Hematopoietic multipotent progenitor cell treated with erythropoietin and hydrocortisone succinate and interleukin-3 and kit ligand, for 15 days (in vitro differentiated cells): ENCODE data around the gene SZT2.

Source experiments
- DNase-seq: peaks from one replicate; pipeline ENCODE4 v3.0.0-alpha.2; 2015; ENCODE audit warnings: low spot score

The SZT2 gene

DNA sequence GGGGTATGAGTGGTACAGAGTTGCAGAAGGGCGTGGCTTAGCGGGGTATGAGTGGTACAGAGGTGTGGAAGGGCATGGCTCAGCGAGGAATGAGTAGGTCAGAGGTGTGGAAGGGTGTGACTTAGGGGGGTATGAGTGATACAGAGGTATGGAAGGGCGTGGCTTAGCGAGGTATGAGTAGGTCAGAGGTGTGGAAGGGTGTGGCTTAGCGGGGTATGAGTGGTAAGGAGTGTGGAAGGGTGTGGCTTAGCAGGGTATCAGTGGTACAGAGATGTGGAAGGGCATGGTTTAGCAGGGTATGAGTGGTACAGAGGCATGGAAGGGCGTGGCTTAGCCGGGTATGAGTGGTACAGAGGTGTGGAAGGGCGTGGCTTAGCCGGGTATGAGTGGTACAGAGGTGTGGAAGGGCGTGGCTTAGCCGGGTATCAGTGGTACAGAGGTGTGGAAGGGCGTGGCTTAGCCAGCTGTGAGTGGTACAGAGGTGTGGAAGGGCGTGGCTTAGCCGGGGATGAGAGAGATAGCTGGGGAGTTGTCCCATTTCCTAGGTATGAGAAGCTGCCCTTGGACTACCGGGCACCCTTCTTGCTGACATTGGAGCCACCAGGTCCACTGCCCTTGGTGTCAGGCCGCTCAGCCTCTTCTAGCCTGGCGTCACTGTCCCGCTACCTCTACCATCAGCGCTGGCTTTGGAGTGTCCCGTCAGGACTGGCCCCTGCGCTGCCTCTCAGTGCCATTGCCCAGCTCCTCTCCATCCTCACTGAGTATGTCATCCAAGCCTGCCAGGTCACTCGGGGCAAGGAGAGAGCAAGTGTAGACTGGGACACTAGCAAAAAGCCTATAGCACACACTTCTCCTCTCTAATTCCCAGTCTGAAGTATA, 34.2 kb downstream of the SZT2 start:
- DNase-seq: peak; percentile 21

DNA sequence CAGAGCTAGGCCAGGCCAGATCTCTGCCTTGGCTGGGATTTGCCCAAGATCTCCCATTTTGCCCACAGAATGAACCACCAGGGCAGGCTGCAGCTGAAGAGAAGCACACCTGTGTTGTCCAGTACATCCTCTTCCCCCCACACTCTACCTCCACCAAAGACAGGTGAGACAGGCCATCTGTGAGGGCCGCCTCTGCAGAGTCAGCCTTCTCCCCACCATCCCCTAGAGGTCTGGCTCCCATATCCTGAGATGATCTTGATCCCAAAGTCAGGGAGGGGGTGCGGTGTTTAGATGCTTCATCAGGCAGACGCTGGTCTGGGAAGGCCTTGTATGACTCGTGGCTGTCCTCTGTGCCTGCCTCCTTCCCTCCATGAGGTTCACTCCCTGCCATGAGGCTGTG, 35.3 kb downstream of the SZT2 start:
- no peak for DNase-seq

DNA sequence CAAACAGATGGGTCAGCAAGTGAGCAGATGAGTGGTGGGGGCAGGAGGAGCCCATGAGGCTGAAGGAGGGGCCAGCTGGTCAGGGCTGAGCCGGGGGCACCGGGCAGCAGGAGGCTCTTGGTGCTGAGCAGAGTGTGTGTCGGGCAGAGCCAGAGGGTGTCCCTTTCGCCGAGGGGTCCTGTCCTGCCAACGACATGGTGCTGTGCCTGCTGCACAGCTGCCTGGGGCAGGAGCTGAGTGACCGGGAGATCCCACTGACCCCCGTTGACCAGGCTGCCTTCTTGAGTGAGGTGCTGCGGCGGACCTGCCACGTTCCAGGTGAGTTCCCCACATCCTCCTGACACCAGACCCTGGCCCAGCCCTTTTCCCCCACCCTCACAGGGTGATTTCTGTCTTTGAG, 36.5 kb downstream of the SZT2 start:
- no peak for DNase-seq

DNA sequence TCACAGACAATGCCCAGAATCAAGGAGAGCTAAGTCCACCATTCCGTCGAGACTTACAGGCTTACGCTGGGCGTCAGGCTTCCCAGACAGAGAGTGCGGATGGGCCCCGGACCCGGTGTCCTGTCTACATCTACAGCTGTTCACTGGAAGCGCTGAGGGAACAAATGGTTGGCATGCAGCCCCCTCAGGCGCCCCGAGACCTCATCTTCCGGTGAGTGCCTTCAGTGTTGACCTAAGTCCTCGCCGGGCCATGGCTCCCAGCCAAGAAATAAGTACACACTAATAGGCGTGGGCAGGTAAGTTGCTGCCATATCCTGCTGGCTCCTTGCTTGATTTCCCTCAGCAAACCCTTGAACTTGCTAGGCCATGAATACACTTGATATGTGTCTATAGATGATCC, 37.8 kb downstream of the SZT2 start:
- no peak for DNase-seq

DNA sequence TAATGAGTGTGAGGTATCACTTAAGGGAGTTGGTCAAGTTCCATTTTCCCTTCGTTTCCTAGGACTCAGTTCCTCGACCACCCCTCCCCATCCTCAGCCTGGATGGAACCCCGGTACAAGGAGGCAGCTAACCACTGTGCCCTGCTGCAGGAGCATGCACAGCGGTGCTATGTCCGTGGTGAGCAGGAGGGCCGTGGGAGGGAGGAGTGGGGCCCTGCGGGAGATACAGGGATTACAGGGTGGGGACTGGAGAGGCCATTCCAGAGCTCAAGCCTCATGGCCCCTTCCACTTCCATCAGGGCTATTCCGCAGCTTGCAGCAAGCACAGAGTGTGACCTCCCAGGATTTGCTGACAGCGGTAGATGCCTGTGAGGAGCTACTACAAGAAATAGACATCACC, 38.2 kb downstream of the SZT2 start:
- no peak for DNase-seq

DNA sequence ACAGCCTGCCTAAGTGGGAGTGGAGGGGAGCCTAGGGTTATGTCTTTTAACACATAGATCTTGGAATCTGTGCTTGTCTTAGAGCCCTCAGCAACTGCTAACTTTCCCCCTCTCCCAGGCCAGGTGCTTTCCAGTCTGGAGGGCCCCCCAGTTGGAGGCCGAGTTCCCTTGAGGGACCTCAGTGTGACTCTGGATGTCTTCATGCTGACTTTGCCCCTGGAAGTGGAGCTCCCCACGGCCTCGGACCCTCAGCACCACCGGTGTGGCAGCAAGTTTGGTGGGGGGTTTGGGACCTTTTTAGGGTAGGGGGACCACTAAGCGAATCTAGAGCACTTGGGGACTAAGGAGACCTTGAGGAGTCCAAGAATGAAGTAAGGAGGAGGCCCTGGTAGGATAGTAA, 41.1 kb downstream of the SZT2 start:
- DNase-seq: no peak

DNA sequence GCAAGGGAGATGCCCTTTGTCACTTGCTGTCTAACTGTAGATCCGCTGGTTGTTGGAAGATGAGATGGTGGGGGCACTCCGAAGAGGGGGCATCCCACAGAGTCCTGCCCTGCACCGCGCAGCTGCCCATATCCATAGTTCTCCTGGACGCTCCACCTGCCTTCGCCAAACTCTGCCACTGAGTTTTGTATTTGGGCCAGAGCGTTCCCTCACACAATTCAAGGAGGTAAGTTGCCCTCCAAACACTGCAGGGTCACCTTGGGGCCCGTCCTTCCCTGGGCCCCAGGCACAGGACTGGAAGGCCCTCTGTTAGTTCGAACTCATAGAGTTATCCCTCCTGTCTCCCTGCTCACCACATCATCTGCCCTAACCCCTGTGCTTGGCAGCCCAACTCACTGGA, 42.0 kb downstream of the SZT2 start:
- DNase-seq: no peak

DNA sequence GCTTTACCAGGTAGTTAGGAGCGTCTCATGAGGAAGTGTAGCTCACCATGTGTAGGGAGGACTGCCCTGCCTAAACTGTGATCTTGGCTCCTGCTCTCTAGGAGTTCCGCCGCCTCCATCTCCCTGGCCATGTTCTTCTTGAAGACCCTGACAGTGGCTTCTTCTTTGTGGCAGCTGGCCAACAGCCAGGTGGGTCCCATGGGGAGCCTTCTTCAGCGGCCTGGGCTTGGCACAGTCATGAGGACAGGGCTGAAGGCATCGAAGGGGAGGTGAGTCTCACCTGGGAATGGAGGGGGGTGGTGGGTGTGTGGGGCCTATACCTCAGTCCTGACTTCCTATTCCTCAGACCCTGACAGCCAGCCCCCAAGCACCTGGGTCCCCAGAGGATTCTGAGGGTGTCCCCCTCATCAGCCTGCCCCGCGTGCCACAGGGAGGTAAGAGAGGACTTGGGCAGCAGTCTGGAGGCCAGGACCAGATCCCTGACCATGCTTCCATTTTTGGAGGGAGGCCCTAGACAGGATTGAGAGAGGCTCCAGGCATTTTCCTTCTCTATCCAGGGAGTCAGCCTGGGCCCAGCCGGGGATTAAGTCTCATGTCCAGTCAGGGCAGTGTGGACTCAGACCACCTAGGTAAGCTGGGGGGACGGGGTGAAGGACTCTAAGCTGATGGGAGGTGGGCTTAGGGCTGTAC, 42.6 kb downstream of the SZT2 start:
- DNase-seq: no peak

DNA sequence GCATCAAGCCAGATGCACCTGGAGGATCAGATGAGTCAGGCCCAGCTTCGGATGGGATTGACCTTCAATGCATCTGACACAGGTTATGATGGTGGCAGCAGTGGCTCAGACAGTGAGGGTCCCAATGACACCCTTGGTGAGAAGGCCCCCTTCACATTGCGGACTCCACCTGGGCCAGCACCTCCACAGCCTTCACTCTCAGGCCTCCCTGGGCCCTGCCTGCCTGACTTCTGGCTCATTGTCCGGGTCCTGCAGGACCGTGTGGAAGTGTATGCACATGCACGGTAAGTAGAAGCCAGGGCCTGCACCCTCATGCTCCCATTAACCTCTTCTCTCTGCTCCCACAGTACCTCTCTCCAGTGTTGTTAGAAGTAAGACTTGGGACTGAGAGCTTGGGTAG, 43.2 kb downstream of the SZT2 start:
- DNase-seq: no peak

DNA sequence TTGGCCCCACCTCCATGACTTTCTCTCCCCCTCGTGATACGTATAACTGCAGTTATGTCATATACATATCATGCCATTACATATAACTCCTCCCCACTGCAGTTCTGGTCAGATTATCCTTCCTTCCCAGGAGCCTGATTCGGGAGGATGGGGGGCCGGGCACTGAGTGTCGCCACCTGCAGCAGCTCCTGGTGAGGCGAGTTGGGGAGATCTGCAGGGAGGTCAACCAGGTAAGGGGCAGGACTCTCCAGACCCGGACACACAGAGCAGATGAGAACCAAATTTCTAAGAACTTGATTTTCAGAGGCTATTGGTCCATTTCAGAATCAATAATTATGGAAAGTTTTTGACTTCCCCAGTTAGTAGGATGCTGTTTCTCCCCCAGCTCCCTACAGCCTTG, 44.6 kb downstream of the SZT2 start:
- no peak for DNase-seq

DNA sequence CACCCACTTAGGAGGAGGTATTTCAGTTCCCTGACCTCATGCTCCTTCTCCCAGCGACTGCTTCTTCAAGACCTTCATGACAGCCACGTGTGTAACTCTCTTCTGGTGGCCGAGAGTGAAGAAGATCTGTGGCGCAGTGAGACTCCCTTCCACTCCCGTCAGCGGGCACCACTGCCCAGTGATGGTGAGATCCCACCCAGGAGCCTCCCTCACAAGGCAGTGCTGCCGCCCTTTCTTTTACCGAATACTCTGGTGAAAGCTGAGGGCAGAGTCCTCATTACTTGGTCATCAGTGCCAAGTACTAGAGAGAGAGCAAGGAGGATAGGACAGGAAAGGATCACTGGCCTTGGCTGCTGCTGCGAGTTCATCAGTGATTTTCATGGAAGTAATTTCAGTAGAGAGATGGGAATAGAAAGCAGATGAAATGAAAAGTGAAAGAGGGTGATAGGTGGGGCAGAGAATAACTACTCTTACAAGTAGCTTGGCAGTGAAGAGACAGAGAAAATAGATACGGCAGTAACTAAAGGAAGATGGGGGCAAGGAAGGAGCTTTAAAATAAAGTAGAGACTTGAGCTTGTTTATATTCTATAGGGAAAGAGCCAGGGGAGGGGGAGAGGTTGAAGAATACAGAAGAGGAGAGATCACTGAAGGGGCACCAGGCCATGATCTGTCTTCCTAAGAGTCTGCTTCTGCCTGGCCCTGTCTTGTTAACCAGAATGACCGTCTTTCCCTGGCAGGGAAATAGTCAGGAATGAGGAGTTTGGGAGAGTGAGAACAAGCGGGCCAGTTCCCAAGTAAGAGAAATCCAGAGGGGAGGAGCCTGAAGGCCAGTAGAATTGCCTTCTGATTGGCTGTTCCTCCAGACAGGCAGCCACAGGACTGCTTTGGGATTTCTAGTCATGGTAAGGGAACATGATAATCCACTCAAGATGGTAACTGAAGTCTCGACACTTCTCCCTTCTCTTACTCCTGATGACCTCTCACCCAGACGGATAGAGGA, 45.7 kb downstream of the SZT2 start:
- no peak for DNase-seq

DNA sequence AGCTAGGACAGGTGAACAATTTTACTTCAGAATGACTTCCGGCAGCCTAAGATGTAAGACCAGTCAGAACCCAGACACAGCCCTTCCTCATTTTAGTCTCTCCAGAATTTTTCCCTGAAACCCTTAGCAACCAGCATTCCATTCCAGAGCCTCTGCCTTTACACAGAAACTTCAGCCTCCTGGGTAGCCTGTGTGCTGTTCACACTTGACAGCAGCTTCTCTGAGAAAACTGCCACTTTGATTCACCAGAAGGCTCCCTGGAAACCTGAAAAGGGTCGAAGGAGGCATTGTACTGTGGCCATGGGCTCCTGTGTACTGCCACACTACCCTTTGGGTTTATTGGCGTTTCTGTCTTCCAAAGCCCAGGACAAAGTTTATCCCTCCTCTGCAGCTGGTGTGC, 46.7 kb downstream of the SZT2 start:
- no peak for DNase-seq

DNA sequence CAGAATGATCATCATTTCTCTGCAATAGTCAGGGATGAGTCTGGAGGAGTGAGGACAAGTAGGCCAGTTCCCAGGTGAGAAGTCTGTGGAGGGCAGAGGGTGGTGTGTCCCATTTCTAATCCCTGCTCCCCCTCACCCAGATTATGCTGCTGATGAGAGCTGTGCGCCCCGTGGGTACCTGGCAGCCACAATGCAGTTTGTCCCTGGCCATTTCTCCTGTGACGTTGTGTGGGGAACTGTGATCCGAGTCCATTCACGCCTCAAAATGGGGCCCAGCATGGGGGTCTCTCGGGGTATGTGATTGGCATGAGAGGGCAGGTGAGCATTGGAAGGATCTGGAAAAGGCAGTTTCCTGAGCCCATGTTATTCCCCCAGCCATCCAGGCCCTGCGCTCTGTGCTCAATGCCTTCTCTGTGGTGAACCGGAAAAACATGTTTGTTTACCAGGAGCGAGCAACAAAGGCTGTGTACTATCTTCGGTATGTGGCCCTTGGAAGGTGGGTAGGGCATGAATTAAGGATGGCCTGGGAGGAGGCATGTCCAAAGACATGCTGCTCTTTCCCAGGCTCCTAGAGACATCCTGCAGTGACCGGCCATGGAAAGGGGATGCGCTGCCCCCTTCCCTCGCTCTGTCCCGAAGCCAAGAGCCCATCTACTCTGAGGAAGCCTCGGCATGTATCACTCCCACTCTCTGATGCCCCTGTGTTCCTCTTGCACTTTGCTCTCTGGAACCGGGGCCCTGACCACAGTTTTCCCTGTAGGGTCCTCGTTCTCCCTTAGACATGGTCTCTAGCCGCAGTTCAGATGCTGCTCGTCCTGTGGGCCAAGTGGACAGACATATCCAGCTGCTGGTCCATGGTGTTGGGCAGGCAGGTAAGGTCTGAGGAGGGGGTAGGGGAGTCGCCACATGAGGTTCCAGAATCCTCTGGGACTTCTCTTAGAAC, 47.6 kb downstream of the SZT2 start:
- DNase-seq: no peak

DNA sequence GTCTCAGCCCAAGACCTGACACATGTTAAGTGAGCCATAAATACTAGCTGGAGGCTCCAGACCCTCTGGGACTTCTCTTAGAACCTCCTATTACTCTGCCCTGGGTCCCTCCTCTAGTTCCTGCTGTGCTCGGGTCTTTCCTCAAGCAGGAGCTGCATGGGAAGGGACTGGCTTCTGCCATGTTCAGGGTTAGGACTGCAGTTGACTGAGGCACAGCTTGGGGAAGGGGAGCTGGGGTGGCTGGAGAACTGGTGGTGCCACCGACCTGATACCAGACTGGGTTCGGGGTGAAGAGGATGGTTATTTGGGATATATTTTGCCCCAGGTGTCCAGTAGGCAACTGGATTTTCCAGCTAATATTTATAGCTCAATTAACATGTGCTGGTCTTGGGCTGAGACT, 48.3 kb downstream of the SZT2 start:
- no peak for DNase-seq

DNA sequence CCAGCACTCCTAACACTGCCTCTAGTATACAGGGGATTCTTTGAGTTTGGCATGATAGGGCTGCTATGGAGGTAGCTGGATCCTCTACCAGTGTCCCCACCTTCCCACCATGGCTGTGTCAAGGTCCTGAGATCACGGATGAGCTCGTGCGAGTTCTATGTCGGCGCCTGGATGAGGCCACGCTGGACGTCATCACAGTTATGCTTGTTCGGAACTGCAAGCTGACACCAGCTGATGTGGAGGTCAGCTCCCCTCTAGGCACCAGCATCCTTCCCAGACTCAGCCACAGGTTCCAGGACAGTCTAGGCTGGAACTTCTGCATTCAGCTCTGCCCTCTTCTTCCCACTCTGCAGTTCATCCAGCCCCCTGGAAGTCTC, 48.9 kb downstream of the SZT2 start:
- DNase-seq: no peak

DNA sequence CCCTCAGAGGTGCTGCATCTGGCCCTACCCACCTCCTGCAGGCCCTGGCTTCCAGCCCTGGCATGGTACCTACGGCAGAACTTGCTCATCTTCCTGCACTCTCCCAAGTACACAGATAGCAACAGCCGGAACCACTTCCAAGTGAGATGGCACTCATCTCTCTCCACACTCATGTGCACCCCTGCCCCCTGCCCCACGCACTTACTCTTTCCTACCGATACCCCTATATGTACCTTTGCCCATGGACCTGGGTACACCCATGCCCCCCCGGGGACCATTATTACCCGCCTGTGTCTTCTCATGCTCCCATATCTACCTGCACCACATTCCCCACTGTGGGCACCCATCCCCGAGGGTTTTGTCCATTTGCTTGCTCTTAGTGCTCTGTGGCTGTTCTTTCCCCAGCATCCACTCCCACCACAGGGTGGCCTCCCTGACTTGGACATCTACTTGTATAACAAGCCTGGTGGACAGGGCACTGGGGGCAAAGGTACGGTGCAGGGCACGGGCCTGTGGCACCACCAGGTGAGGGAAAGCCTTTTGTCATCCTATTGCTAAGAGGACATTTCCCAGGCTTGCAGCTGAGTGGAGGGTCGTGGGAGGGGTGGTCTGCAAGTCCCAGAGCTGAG, 49.4 kb downstream of the SZT2 start:
- DNase-seq: no peak

DNA sequence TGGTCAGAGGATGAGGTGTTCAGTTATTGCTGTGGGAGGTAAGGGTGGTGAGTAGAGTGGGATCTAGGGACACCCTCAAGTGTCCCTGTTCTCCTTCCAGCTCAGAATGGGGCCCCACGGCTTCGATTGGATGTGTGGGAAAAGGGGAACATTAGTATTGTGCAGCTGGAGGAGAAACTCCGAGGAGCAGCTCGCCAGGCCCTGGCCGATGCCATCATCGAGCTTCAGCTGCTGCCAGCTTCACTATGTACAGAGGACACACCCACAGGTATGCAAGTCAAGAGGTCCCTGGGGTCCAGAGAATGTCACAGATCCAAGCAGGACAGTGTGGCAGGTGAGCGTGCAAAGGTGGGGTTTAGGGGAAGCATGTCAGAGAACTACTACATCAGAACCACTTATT, 50.1 kb downstream of the SZT2 start:
- no peak for DNase-seq

DNA sequence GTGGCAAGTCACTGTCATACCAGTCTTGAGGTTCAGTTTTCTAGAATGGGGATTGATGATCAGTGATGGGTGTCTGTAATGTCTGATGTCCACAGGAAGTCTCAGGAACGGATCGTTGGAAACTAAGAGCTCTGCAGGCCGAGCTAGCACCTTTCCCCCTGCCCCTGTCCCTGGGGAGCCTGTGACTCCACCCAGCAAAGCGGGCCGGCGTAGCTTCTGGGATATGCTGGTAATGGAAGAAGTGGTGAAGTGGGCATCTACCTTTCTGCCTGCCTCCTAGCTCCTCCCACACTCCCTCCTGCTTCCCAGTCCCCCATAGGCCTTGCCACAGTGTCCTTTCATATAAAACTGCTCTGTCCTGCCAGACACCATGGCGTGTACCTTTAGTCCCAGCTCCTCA, 50.7 kb downstream of the SZT2 start:
- DNase-seq: no peak

DNA sequence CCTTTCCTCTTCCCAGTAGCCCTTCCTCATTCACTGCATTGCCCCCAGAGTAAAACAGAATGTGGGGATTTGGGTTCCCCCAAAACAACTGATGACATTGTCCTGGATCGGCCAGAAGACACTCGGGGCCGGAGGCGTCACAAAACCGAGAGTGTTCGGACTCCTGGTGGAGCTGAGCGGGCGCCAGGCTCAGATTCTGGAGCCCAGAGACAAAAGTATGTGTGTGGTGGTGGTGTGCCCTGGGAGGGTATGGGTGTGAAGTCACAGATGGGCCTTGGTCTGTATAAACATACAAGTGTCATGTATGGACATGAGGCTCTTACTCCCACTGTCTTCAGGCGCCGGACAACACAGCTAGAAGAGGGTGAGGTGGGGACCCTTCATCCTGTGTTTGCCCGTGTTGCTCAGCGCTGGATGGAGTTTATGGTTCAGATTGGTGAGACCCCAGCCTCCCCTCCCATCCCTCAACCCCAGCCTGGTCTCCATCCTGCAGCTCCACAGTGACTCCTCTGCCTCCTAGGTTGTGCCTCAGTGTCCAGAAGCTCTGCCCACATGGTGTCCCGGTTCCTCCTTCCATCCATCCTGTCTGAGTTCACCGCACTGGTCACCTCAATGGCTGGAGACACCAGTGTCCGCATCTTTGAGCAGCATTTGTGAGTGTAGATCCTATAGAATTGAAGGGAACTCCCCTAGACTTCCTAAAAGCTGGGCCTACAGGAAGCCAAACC, 51.6 kb downstream of the SZT2 start:
- DNase-seq: no peak
